ENCODE results near the gene LRRC45.
A peak's percentile ranks its signal among the peaks of the same experiment; 100 is the strongest.

Gene LRRC45

DNA sequence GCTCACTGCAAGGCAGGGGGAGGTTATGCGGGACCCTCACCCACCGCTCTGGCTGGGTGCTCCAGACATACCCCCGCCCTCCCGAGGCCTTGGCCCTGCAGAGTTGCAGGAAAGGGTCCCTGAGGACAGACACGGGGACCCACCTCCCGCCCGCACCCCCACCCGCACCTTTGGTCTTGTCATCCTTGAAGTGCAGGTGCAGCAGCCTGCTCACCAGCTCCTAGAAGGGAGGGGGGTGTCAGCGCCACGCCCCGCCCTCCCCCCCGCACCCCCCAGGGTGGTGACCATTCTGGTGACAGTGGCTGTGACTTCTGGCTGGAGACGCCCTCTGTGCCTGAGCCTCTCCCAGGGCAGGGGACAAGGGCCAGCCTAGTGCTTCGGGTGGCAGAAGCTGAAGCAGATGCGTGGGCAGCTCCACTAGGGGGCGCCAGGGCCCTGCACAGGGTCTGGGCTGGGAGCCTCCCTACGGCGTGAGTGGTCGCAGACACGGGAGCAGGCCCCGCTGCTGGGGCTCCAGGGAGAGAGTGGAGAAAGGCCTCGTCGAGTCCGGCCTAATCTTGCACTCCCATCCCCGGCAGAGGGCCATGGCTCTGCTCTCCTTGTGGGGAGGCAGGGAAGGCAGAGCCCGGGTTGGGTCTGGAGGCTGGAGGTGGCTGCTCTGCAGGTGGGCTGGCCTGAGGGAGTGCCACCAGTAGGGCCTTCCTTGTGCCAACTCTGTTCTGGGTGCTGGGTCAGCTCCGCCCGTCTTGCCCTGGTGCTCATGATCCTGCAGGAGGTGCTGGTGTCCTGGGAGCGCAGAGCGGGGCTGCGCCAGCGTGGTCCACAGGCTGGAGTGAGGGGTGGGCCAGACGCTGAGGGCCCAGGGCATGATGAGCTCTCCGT, 3.2 kb upstream of the LRRC45 start:
- DNase-seq (ENCODE audit: low spot score) = no peak

DNA sequence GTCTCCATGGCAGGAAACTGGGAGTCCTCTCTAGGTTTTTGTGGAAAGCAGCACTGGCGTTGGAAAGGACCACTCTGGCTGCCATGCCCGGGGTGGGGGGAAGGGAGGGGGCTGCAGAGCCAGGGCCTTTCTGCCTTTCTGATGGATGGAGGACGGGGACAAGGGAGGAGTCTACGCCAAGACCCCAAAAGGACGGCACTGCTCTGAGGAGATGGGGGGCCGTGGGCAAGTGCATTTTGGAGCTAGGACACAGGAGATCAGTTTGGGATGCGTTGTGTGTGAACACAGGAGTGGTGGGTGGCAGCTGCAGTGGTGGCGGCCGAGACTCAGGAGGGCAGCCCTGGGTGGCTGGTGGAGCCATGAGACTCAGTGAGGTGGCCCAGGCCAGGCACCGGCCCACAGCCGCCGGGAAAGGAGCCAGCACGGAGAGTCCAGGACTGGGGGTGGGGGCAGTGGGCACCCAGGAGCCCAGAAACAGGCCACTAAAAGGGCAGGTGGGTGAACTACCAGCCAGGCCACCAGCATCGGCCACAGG, 2.5 kb upstream of the LRRC45 start:
- no peak for DNase-seq (ENCODE audit: low spot score)

DNA sequence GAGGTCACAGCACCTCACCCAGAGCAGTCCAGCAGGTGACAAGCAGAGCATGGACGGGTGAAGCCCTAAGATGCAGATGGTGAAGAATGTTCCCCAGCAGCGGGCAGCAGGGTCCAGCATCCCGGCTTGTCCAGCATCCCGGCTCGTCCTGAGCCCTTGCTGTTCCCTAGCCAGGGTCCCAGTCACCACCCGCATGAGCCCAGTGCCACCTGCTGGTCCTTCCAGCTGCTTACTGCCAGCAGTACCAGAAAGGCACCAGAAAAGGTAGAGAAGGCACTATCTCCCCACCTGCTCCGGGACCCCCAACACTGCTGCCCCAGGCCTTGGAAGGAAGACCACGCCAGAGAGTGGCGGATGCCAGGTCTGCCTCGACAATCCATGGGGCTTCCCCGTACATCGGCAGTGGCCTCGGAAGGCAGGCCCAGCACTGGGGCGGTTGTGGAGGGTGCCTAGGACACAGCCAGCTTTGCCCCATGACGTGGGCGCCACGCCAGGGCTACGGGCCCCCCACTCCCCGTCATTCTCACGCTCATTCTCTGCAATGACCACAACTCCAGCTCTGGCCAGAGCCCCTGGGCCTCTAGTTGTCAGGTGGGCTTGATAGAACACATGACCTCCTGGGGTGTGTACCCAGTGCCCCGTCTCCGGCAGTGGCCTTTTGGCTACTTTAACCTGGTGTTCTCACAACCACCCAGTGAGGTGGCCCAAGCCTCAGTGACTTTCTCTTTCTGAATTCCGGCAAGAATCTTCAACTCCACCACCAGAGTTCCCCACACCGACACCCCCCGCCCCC, 1.8 kb upstream of the LRRC45 start:
- peak; percentile 88 for DNase-seq (ENCODE audit: low spot score)

DNA sequence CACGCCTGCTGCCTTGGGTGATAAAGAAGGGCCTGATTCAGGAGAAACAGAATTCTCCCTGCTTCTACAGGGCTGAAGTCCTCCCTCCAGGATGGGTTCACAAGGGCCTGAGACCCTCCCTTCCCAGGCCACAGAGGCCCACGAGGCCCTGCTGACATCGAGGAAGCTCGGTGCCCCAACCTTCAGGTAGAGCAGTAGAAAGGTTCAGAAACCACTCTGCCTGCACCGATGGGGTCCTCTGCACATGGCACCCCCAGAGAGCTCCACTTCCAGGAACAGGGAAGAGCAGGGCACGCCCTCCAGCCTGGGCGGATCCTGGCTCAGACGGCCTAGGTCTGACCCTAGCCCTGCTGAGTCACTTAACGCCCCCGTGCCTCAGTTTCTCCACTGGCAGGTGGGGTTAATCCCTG, 1.2 kb upstream of the LRRC45 start:
- no peak for DNase-seq (ENCODE audit: low spot score)

GRCh38 chr17:82022310-82022980, 660 bp upstream of the LRRC45 start, which contains the start of gene CENPX:
Gene CENPX (minus strand): TSS chr17:82022878. CDS start chr17:82022861, 17 bp downstream.
- no peak for DNase-seq (ENCODE audit: low spot score)

DNA sequence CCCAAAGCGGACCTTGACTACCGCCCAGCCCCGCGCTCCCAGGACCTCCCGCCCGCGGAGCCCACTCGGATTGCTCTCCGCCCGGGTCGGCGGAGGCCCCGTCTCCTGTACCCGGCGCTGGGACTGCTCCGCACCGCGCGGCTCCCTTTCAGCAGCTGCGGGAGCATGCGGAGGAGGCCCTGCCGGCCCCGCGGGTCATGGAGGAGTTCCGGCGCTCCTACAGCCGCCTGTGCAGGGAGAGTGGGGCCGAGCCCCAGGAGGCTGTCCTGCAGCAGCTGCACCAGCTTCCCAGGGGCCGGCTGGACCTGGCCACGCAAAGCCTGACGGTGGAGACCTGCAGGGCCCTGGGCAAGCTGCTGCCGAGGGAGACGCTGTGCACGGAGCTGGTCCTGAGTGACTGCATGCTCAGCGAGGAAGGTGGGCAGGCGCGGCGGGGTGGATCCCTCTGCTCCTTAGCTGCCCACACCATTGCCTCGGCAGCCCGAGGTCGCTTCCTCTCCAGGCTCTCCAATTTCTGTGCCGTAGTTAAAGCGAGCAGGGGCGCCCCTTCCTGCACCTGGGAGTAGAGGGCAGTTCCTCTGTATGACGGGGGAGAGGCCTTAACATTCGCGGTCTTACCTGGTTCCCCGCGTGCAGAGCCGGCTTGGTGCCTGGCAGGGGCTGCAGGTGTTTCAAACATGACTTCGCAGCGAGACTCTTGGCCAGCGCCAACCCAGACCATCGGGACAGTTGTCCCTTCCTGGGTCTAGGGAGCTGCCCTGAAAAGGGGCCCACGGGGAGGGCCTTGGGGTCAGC, 539 bp downstream of the LRRC45 start:
- DNase-seq (ENCODE audit: low spot score) = no peak

DNA sequence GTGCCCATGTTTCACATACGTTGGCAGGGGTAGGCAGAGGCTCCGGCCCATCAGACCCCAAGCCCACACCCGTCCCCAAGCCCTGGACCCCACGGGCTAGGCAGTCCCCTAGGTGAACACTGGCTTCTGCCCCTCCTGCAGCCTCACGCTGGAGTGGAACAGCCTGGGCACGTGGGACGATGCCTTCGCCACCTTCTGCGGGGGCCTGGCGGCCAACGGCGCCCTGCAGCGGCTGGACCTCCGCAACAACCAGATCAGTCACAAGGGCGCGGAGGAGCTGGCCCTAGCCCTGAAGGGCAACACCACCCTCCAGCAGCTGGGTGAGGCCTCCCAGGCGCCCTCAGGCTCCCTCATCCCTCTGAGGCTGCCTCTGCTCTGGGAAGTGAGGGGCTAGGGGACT, 1.8 kb downstream of the LRRC45 start:
- DNase-seq (ENCODE audit: low spot score) = no peak

GRCh38 chr17:82025401-82026107, 2.4 kb downstream of the LRRC45 start:
- no peak for DNase-seq (ENCODE audit: low spot score)

DNA sequence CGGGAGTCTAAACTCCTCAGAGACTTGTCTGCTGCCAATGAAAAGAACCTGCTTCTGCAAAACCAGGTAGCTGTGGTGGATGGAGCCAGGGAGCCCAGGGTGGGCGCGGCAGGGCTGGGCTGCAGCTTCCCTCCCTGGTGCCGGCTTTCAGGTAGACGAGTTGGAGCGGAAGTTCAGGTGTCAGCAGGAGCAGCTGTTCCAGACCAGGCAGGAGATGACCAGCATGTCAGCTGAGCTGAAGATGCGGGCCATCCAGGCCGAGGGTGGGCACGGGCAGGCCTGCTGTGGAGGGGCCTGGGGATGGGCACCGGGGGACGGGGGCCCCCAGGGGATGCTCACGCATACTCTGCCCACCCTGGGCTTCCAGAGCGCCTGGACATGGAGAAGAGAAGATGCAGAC, 5.1 kb downstream of the LRRC45 start:
- DNase-seq (ENCODE audit: low spot score) = no peak

- DNase-seq (ENCODE audit: low spot score) = no peak
These were observed 5.9 kb downstream of the LRRC45 start for GRCh38 chr17:82028966-82029365.

GRCh38 chr17:82029391-82029790, 6.3 kb downstream of the LRRC45 start:
- no peak for DNase-seq (ENCODE audit: low spot score)

DNA sequence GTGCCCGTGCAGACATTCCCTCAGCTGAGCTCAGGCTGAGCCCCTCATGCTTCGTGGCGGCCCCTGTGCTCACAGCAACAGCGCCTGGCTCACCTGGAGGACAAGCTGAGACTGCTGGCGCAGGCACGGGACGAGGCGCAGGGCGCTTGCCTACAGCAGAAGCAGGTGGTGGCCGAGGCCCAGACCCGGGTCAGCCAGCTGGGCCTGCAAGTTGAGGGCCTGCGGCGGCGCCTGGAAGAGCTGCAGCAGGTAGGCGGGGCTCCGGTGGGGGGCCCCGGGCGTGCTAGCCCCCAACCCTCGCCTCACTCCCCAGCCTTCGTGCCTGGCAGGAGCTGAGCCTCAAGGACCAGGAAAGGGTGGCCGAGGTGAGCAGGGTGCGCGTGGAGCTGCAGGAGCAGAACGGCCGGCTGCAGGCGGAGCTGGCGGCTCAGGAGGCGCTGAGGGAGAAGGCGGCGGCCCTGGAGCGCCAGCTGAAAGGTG, 6.9 kb downstream of the LRRC45 start:
- no peak for DNase-seq (ENCODE audit: low spot score)

GRCh38 chr17:82030470-82031302, 7.6 kb downstream of the LRRC45 start:
- peak; percentile 86 for DNase-seq (ENCODE audit: low spot score)

DNA sequence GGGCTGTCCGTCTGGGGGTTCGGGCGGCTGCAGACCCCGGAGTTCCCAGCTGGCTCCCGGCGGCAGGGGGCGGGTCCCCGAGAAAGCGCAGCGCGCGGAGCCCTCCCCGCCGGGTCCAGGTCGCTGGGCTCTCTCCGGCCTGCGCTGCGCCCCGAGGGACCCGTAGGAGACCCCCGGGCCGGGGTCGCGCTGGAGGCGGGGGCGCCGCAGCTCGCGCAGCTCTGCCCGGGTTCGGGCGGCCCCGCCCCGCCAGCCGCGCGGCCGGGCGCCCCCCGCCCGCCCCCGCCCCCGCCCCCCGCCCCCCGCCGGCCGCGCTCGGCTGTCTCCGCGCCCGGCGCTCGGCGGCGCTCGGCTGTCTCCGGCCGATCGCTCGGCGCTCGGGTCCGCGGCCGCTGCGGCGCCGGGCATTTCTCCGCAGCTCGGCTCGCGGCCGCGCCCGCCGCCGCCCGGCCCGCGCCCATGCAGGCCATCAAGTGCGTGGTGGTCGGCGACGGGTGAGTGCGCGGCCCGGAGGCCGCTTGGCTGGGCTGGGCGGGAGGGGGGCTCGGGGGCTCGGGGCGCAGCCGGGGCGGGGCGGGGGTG, 8.3 kb downstream of the LRRC45 start, which contains the start of gene RAC3:
Gene RAC3, plus strand, starts transcription at position 376 of the 582 bp plus-strand sequence. Its CDS starts 84 bp downstream, at position 460.
- DNase-seq (ENCODE audit: low spot score) = no peak

GRCh38 chr17:82031885-82032627, 9.0 kb downstream of the LRRC45 start:
- DNase-seq (ENCODE audit: low spot score) = no peak

GRCh38 chr17:82033359-82034085, 10.4 kb downstream of the LRRC45 start:
- DNase-seq (ENCODE audit: low spot score) = no peak

DNA sequence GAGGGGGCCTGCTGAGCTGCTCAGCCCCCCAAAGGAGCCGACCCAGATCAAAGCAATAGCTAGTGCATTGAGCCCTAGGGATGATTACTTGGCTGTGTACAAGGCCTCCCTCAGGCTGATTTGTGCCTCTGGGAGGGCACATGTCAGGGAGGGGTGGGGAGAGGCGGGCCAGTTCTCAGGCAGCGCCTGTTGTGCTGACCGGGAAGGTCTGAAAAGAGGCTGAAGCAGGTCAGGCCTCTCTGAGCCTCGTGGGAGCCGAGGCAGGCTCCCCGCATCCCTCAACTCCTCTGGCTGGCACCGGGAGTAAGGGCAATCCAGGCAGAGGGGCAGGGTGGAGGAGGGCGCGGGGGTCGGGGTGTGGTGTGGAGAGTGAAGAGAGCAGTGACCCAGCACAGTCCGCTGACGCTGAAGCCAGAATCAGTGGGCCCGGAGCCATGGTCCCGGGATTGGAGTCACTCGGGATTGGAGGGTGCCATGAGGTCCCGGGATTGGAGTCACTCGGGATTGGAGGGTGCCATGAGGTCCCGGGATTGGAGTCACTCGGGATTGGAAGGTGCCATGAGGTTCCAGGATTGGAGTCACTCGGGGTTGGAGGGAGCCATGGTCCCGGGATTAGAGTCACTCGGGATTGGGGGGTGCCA, 11.4 kb downstream of the LRRC45 start:
- no peak for DNase-seq (ENCODE audit: low spot score)
